ENCODE data around the gene ADCK1.

DNA sequence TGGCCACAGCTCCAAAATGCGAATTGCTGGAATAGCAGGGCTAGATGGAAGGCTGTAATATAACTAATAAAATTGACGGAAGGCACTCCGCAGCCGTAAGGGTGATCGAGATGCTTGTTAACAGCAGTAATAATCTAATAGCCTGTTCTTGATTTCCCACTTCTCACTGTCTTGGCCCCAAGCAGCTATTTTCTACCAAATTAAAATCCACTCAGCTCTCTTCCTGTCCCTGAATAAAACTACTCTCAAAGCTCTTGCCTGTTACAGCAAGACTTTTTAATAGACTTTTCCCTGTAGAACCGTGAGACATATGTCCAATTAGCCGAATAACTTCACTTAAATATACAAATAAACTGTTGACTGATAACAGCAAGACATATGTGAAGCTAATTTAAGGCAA, 38.0 kb downstream of the ADCK1 start:
- TF ChIP-seq, protein P1, sequence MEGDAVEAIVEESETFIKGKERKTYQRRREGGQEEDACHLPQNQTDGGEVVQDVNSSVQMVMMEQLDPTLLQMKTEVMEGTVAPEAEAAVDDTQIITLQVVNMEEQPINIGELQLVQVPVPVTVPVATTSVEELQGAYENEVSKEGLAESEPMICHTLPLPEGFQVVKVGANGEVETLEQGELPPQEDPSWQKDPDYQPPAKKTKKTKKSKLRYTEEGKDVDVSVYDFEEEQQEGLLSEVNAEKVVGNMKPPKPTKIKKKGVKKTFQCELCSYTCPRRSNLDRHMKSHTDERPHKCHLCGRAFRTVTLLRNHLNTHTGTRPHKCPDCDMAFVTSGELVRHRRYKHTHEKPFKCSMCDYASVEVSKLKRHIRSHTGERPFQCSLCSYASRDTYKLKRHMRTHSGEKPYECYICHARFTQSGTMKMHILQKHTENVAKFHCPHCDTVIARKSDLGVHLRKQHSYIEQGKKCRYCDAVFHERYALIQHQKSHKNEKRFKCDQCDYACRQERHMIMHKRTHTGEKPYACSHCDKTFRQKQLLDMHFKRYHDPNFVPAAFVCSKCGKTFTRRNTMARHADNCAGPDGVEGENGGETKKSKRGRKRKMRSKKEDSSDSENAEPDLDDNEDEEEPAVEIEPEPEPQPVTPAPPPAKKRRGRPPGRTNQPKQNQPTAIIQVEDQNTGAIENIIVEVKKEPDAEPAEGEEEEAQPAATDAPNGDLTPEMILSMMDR (IDR thresholded peaks at IDR 0.05; ENCODE audit: low read depth, low read length): no peak
- no peak for TF ChIP-seq EZH2phosphoT487 (IDR thresholded peaks at IDR 0.05; ENCODE audit: low read depth)

All from OCI-LY3 (cell line).